GM12875 (cell line): ENCODE results near the gene FERMT2.

Experiments used
- H3K4me3 ChIP-seq: one replicate; pipeline ENCODE4 v1.5.1; 2011; ENCODE audit warnings: low read depth, low read length, control low read depth
- CTCF ChIP-seq: IDR thresholded peaks from 2 replicates; pipeline ENCODE4 v1.5.1; 2011; ENCODE audit warnings: low read depth, mild to moderate bottlenecking, control low read depth, inconsistent platforms, low read length, moderate library complexity, borderline replicate concordance; ENCODE audit not compliant: insufficient read depth

The FERMT2 gene

GRCh38 chr14:52950898-52951680 is at the start of gene FERMT2:
Gene FERMT2, minus strand, starts transcription at chr14:52951050. Its CDS starts 482 bp downstream, at chr14:52950568.
- peak within 1 kb of the TSS; percentile 93 for H3K4me3 ChIP-seq
- no peak for TF ChIP-seq CTCF

GRCh38 chr14:52998376-52999015 is 47.6 kb upstream of the FERMT2 start:
- no peak overlapping the region for H3K4me3 ChIP-seq
- TF ChIP-seq CTCF = no peak

- H3K4me3 ChIP-seq = no peak overlapping the region
- no peak for TF ChIP-seq CTCF
Observed at GRCh38 chr14:52996493-52996892, 45.6 kb upstream of the FERMT2 start.

GRCh38 chr14:52995998-52996397 is 45.1 kb upstream of the FERMT2 start:
- no peak for TF ChIP-seq CTCF
- no peak overlapping the region for H3K4me3 ChIP-seq

- no peak for TF ChIP-seq CTCF
- no peak overlapping the region for H3K4me3 ChIP-seq
Observed at GRCh38 chr14:52992236-52992870, 41.5 kb upstream of the FERMT2 start.

- TF ChIP-seq CTCF = no peak
- no peak overlapping the region for H3K4me3 ChIP-seq
Observed at GRCh38 chr14:52988139-52988538, 37.3 kb upstream of the FERMT2 start.
